Hepatocyte (in vitro differentiated cells): ENCODE measurements around the gene AK5. TPM values are rescaled to one million over a fixed set of nuclear protein-coding genes. Genes with fewer than 3 reads are reported as not detected.
"Not testable (repeated sequence)": the region's sequence is repeated elsewhere in the genome, so short reads cannot be mapped to it uniquely, and the experiment has no call there.

Experiments
- DNase-seq: peaks from one replicate; pipeline ENCODE4 v3.0.0-alpha.2; 2016; ENCODE audit warnings: low spot score
- H2AFZ ChIP-seq: fragments of 200-600 bp; sonication (generic); 2 replicates; pipeline ENCODE4 v1.6.0; 2016; ENCODE audit warnings: antibody characterized with exemption, mild to moderate bottlenecking
- H3K27ac ChIP-seq: fragments of 200-600 bp; sonication (generic); 2 replicates; pipeline ENCODE4 v1.5.1; 2016; ENCODE audit warnings: mild to moderate bottlenecking
- H3K27me3 ChIP-seq: fragments of 200-600 bp; sonication (generic); 2 replicates; pipeline ENCODE4 v1.6.1; 2016
- H3K36me3 ChIP-seq: fragments of 200-600 bp; sonication (generic); replicated peaks from 2 replicates; pipeline ENCODE4 v1.5.1; 2016; ENCODE audit warnings: low read depth; ENCODE audit not compliant: insufficient read depth
- H3K4me1 ChIP-seq: fragments of 200-600 bp; sonication (generic); 2 replicates; pipeline ENCODE4 v1.5.1; 2016; ENCODE audit warnings: mild to moderate bottlenecking, moderate library complexity; ENCODE audit not compliant: insufficient read depth
- H3K4me2 ChIP-seq: fragments of 200-600 bp; sonication (generic); 2 replicates; pipeline ENCODE4 v1.6.0; 2016
- H3K4me3 ChIP-seq: fragments of 200-600 bp; sonication (generic); 2 replicates; pipeline ENCODE4 v1.5.1; 2016; ENCODE audit warnings: mild to moderate bottlenecking
- H3K79me2 ChIP-seq: fragments of 200-600 bp; sonication (generic); 2 replicates; pipeline ENCODE4 v1.6.0; 2017; ENCODE audit warnings: mild to moderate bottlenecking
- H3K9me2 ChIP-seq: fragments of 200-600 bp; sonication (generic); replicated peaks from 2 replicates; pipeline ENCODE4 v1.6.0; 2017; ENCODE audit warnings: mild to moderate bottlenecking; ENCODE audit not compliant: insufficient read depth
- H3K9me3 ChIP-seq: fragments of 200-600 bp; sonication (generic); 2 replicates; pipeline ENCODE4 v1.5.1; 2016; ENCODE audit warnings: low read depth, mild to moderate bottlenecking
- H4K20me1 ChIP-seq: fragments of 200-600 bp; sonication (generic); 2 replicates; pipeline ENCODE4 v1.6.0; 2016; ENCODE audit warnings: mild to moderate bottlenecking; ENCODE audit not compliant: insufficient read depth, poor library complexity, severe bottlenecking
- CTCF ChIP-seq: fragments of 200-600 bp; sonication (generic); IDR thresholded peaks from 2 replicates; pipeline ENCODE4 v1.5.1; 2016; ENCODE audit warnings: antibody characterized with exemption, mild to moderate bottlenecking; ENCODE audit not compliant: poor library complexity
- EZH2 ChIP-seq: fragments of 200-600 bp; sonication (generic); IDR thresholded peaks from 2 replicates; pipeline ENCODE4 v1.6.1; 2016; ENCODE audit warnings: antibody characterized with exemption, mild to moderate bottlenecking, borderline replicate concordance
- EZH2phosphoT487 ChIP-seq: fragments of 200-600 bp; sonication (generic); IDR thresholded peaks from one replicate; pipeline ENCODE4 v1.6.1; 2018; ENCODE audit warnings: antibody characterized with exemption, mild to moderate bottlenecking, low read depth, moderate library complexity; ENCODE audit not compliant: unreplicated experiment, severe bottlenecking
- WGBS: methylation state at CpG from one replicate; pipeline ENCODE4 v1.1.6; 2016; ENCODE audit warnings: low lambda C conversion rate; ENCODE audit errors: missing lambda C conversion rate; 5-methylcytosine and 5-hydroxymethylcytosine counted together
- polyA plus RNA-seq: library from polyadenylated mRNA; unstranded; fragments of >200 nt; fragmentation: Nextera tagmentation; extraction: Ambion mirVana; gene quantifications from 2 replicates; pipeline ENCODE4 v1.2.1, GENCODE V29; 2016
- total RNA-seq: library from RNA; depleted of rRNA; stranded (reverse); fragments of >200 nt; gene quantifications from 2 replicates; pipeline ENCODE4 v1.2.3, GENCODE V29; 2014

AK5 gene
- total and polyA plus RNA-seq, 2 experiments from 2014 or later, result 0.05 TPM; not detected in 1

GRCh38 chr1:77308889-77309621, 27.2 kb downstream of the AK5 start:
- H3K4me3 ChIP-seq, result no peak overlapping the region
- no peak overlapping the region for H2AFZ ChIP-seq
- H3K9me3 ChIP-seq, result no peaks in the 10 kb centered on the region
- no peaks in the 10 kb centered on the region for H4K20me1 ChIP-seq
- WGBS, result 64% methylated on average over 8 of the region's 8 CpGs
- no peaks in the 10 kb centered on the region for H3K9me2 ChIP-seq
- no peaks in the 10 kb centered on the region for H3K79me2 ChIP-seq
- DNase-seq, result no peak
- H3K4me1 ChIP-seq, result no peaks in the 10 kb centered on the region
- no peak overlapping the region for H3K27ac ChIP-seq
- no peak overlapping the region for H3K4me2 ChIP-seq
- TF ChIP-seq CTCF (no peak), EZH2phosphoT487 (no peak), EZH2 (no peak)
- no peaks in the 10 kb centered on the region for H3K27me3 ChIP-seq
- H3K36me3 ChIP-seq, result no peaks in the 10 kb centered on the region

DNA sequence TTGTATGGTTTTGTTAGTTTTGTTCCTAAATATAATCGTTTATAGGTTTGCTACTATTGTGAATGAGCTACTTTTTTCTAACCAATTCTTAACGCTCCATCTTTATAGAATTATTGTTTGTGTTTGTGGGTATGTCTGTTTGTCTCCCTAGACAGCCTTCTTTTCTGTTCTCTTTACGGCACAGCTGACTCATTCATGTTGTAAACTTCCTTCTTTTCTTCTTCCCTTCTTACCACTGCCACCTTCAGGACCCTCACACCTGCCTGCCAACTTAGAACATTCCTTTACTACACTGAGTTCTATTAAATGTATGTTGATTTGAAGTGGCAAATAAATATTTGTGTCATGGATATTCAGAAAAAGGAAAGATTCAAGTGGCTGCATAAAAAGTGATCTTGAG, 29.1 kb downstream of the AK5 start:
- H3K4me1 ChIP-seq, result no peaks in the 10 kb centered on the region
- DNase-seq, result no peak
- H4K20me1 ChIP-seq, result no peaks in the 10 kb centered on the region
- 75% methylated on average over 3 of the region's 3 CpGs for WGBS
- TF ChIP-seq CTCF, result no peak
- H3K27me3 ChIP-seq, result no peaks in the 10 kb centered on the region
- H3K9me3 ChIP-seq, result no peaks in the 10 kb centered on the region
- H3K4me2 ChIP-seq, result no peak overlapping the region
- H3K36me3 ChIP-seq, result no peaks in the 10 kb centered on the region
- H3K4me3 ChIP-seq, result no peak overlapping the region
- H3K27ac ChIP-seq, result no peak overlapping the region
- no peaks in the 10 kb centered on the region for H3K79me2 ChIP-seq
- no peaks in the 10 kb centered on the region for H3K9me2 ChIP-seq
- H2AFZ ChIP-seq, result no peak overlapping the region

- not testable (repeated sequence) for H2AFZ ChIP-seq
- WGBS, result 85% methylated on average over 5 of the region's 5 CpGs
Measured at GRCh38 chr1:77312364-77312763, 30.5 kb downstream of the AK5 start.

GRCh38 chr1:77313491-77313890, 31.7 kb downstream of the AK5 start:
- Histone ChIP-seq H3K27me3 (no peaks in the 10 kb centered on the region), H3K9me2 (no peaks in the 10 kb centered on the region), H3K4me3 (no peak overlapping the region), H3K36me3 (no peaks in the 10 kb centered on the region), H3K27ac (no peak overlapping the region), H3K4me2 (no peak overlapping the region), H3K9me3 (no peaks in the 10 kb centered on the region), H2AFZ (no peak overlapping the region), H3K4me1 (no peaks in the 10 kb centered on the region), H3K79me2 (no peaks in the 10 kb centered on the region), H4K20me1 (no peaks in the 10 kb centered on the region)
- peak; percentile 24 for DNase-seq
- WGBS, result 47% methylated on average over 8 of the region's 8 CpGs
- no peak for TF ChIP-seq EZH2
- TF ChIP-seq EZH2phosphoT487, result no peak
- peak; percentile 32 for TF ChIP-seq CTCF

More at GRCh38 chr1:77312364-77312763, 30.5 kb downstream of the AK5 start:
- not testable (repeated sequence) for H3K79me2 ChIP-seq, H3K4me1 ChIP-seq, H3K9me3 ChIP-seq, H3K4me3 ChIP-seq, H3K36me3 ChIP-seq, H3K27me3 ChIP-seq, DNase-seq, H3K9me2 ChIP-seq, H3K4me2 ChIP-seq, H3K27ac ChIP-seq, H4K20me1 ChIP-seq
